Stimulated activated naive B cell treated with anti-CD40 and anti-IgM and Interleukin-4, amounts not matched to agents 10 μg/mL and 1 μg/mL and 100 μg/mL, for 72 hours (primary cell): ENCODE data around the gene RAB6B.

Source experiments
- ATAC-seq, 2 donors: fragments of 150-1000 bp; cut with Tn5 transposase; replicated peaks; 2 replicates each; pipeline ENCODE4 v1.10.0; 2021; ENCODE audit warnings: moderate library complexity in 1 of 2
- DNase-seq: peaks from one replicate; pipeline ENCODE4 v3.0.0; 2021
- H3K27ac Mint-ChIP-seq: one replicate; pipeline ENCODE4 v1.8.0; 2022; ENCODE audit warnings: mild to moderate bottlenecking, mixed read lengths
- H3K27me3 Mint-ChIP-seq, 2 donors: one replicate each; pipeline ENCODE4 v1.8.0; 2022; ENCODE audit warnings: mixed read lengths in 2 of 2
- H3K36me3 Mint-ChIP-seq, 2 donors: one replicate each; pipeline ENCODE4 v1.8.0; 2022; ENCODE audit warnings: mixed read lengths in 2 of 2, mild to moderate bottlenecking in 1 of 2
- H3K4me1 Mint-ChIP-seq, 2 donors: one replicate each; pipeline ENCODE4 v1.8.0; 2022; ENCODE audit warnings: mixed read lengths in 2 of 2, mild to moderate bottlenecking in 1 of 2
- H3K4me3 Mint-ChIP-seq, 2 donors: one replicate each; pipeline ENCODE4 v1.8.0; 2022; ENCODE audit warnings: mild to moderate bottlenecking in 2 of 2, mixed read lengths in 2 of 2, moderate library complexity in 1 of 2
- H3K9me3 Mint-ChIP-seq, 2 donors: one replicate each; pipeline ENCODE4 v1.8.0; 2022; ENCODE audit warnings: mixed read lengths in 2 of 2, mild to moderate bottlenecking in 1 of 2

The RAB6B gene

GRCh38 chr3:133893683-133894352 is 1.9 kb downstream of the RAB6B start:
- Mint-ChIP-seq H3K36me3 (peaks cover 0 to 1% of the 10 kb centered on the region in 2 donors), H3K4me1 (peaks cover 2 to 11% of the 10 kb centered on the region in 2 donors), H3K9me3 (no peaks in the 10 kb centered on the region), H3K27ac (no peak overlapping the region), H3K4me3 (no peak overlapping the region), H3K27me3 (peaks cover 59 to 79% of the 10 kb centered on the region in 2 donors)
- DNase-seq = no peak
- no peak for ATAC-seq

DNA sequence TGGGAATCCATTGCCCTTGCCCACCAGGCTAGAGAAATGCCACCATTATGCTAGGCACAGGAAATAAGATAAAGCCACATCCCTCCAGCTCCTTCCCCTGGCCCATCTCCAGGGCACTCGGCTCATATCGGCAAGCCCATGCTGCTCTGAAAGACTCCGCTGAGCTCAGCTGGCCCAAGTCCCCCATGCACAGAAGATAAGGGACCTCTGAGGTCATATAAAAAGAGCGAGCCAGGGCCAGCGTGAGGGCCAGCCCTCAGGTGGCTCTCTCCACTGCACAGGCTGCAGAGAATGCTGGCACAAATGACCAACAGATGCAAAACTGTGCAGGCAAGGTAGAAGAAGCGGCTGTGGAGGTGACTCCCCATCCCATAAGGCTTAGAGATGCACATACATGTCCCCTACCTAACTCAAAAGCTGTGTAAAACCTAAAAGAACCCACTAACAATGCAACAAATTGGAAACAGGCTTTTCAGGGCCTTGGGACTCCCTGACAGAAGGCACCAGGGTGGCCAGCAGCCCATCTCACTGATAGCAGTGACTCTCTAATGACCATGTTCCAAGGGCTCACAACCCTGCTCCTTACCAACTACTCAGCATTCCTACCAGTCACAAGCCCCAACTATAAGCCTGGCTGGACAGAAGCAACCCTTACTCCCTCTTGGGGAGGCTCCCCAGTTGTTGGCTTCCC is 3.0 kb downstream of the RAB6B start:
- DNase-seq (no peak), ATAC-seq (no peak)
- H3K27me3 Mint-ChIP-seq = peaks cover 55 to 72% of the 10 kb centered on the region in 2 donors
- no peak overlapping the region for H3K27ac Mint-ChIP-seq
- H3K4me3 Mint-ChIP-seq = no peak overlapping the region
- H3K9me3 Mint-ChIP-seq = no peaks in the 10 kb centered on the region
- peaks cover 0 to 1% of the 10 kb centered on the region in 2 donors for H3K36me3 Mint-ChIP-seq
- H3K4me1 Mint-ChIP-seq = peaks cover 7 to 11% of the 10 kb centered on the region in 2 donors

GRCh38 chr3:133891662-133892378 is 3.9 kb downstream of the RAB6B start:
- Mint-ChIP-seq H3K27ac (no peak overlapping the region), H3K4me3 (no peak overlapping the region), H3K36me3 (peaks cover 0 to 1% of the 10 kb centered on the region in 2 donors), H3K27me3 (peaks cover 46 to 63% of the 10 kb centered on the region in 2 donors), H3K9me3 (no peaks in the 10 kb centered on the region), H3K4me1 (peaks cover 7 to 11% of the 10 kb centered on the region in 2 donors)
- ATAC-seq (no peak), DNase-seq (no peak)

DNA sequence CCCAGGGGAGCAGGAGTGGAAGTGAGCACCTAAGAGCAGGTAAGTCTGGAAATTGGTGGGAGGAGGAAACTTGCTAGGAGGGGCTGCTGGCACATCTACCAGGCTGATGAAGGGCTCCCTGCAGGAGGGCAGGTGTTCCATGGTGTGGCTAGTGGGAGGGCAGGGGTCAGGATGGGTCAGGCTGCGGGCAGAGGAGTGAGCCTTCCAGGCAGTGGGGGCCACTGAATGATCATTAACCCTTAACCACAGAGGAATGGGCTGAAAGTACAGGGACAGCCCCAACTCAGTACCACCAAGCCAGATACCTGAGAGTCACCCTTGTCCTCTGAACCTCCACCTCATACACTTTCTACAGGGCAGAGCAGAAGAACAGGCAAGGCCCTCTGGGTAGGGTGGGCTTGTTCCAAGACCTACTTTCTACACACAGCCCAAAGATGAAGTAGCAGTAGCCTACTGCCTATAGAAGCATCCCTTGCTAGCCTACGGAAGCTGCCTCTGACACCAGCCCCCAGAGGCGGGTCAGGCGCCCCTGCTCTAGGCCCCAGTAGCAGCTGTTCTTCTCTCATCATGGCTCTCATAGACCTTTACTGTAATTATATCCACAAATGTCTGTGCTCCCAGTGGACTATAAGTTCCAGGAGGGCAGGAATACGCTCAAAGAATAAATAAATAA is 4.6 kb downstream of the RAB6B start:
- Mint-ChIP-seq H3K27ac (no peak overlapping the region), H3K9me3 (no peaks in the 10 kb centered on the region), H3K27me3 (peaks cover 42 to 56% of the 10 kb centered on the region in 2 donors), H3K36me3 (peaks cover 0 to 1% of the 10 kb centered on the region in 2 donors), H3K4me1 (peaks cover 7 to 10% of the 10 kb centered on the region in 2 donors), H3K4me3 (no peak overlapping the region)
- ATAC-seq = no peak
- DNase-seq = no peak

- DNase-seq = no peak
- Mint-ChIP-seq H3K27me3 (peaks cover 40 to 50% of the 10 kb centered on the region in 2 donors), H3K4me1 (peaks cover 0 to 5% of the 10 kb centered on the region in 2 donors), H3K36me3 (no peaks in the 10 kb centered on the region), H3K27ac (no peak overlapping the region), H3K4me3 (no peak overlapping the region), H3K9me3 (no peaks in the 10 kb centered on the region)
- no peak for ATAC-seq
These were observed 5.6 kb downstream of the RAB6B start for GRCh38 chr3:133890037-133890436.

DNA sequence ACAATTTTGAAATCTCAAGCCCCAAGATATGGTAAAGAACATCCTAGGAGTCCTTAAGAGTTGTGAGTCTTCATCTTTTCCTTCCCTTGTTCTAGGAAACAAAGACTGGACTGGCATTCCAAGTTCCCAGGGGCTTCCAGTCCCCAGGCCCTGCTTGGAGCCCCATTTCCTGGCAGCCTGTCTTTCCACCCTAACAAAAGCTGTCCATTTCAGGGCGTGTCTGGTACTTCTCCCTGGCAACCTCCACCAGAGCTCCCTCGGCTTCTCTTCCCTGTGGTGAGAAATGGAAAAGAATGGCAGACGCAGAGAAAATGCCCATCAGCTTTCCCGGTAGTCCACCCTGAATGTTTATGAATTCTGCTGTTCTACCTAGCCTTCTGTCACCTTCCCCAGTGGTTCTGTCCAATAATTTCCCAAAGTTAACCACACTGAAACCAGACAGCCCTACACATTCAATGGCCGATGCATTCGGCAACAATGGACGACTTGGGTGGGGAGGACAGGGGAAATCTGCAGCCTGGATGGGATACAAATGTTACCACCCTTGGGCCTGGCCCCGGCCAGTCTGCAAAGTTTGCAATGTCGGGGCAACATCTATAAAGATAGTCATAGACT is 6.8 kb downstream of the RAB6B start:
- H3K27ac Mint-ChIP-seq = no peak overlapping the region
- no peak overlapping the region for H3K4me3 Mint-ChIP-seq
- H3K4me1 Mint-ChIP-seq = peaks cover 0 to 5% of the 10 kb centered on the region in 2 donors
- no peaks in the 10 kb centered on the region for H3K9me3 Mint-ChIP-seq
- ATAC-seq = no peak
- H3K27me3 Mint-ChIP-seq = peaks cover 49% of the 10 kb centered on the region in 2 donors
- DNase-seq = no peak
- H3K36me3 Mint-ChIP-seq = no peaks in the 10 kb centered on the region

DNA sequence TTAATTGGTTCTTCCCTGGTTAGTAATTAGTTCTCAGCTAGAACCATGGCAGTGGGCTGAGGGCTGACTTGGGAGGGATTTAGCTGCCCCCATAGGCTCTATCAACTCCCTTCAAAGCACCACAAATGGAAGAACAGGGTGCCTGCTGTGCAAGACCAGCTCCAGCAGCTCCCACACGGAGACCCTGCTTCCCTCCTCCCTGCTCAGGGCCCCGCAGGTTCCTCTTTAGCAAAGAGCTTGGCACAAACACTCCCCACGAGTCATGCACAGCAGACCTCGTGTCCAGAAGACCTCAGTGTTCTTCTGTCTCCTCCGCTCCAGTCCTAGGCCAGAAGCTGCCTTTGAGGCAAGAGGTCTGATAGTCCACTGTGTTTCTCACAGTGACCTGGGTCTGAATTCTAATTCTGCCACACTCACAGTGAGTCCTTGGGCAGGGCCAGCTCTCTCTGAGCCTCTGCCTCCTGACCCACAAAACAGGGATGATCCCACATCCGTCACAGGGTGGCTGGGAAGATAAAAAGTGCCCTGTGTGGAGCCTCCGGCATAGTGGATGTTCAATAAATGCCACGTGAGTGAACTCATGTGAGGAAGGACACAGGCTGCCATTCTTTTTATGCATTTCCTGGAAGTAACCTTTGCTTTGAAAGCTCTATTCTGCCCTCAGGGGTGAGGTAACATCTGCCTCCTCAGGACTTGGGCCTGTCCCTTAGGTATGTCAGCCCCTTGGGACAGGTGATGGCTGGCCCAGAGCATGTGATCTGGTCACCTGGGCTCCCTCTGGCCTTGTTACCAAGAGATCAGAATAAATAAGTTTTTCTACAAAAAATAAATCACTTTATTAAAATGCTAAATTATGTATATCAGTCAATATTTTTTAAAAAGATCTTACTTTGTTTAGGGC is 7.6 kb downstream of the RAB6B start:
- no peak overlapping the region for H3K4me3 Mint-ChIP-seq
- DNase-seq = no peak
- H3K4me1 Mint-ChIP-seq = peaks cover 0 to 5% of the 10 kb centered on the region in 2 donors
- H3K27ac Mint-ChIP-seq = no peak overlapping the region
- peaks cover 41 to 46% of the 10 kb centered on the region in 2 donors for H3K27me3 Mint-ChIP-seq
- H3K9me3 Mint-ChIP-seq = no peaks in the 10 kb centered on the region
- ATAC-seq = peak; percentile 54 to 82
- no peaks in the 10 kb centered on the region for H3K36me3 Mint-ChIP-seq

DNA sequence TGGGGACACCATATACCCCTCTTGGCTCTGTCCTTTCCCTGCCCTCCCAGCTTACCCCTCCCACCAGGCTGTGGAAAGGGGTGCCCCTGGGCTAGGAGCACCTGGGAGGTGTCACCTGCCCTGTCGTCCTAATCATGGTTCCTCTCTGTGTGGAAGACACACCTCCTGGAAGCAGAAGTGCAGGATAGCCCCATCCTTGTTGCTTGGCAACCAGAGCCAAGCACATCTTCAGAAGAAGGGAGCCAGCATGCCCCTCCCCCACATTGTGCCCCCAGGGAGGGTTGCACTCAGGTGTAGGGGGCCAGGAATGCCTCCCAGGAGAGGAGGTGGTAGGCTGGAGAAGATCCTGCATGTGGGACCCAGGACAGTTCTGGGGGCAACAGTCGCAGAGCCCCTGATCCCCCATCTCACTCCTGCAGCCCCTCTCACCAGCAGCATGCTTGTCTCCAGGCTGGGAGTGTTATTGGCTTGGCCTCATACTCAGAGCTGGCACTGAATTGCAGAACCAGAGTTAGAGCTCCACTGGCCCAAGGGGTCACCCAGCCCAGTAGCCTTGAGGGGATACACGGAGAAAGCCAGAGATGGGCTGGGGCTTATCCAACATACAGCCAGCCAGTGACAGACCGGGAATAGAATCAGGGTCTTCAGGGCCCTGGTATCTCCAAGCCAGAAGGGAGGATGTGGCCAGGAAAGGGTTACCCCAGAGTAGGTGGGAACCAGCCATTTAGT is 8.4 kb downstream of the RAB6B start:
- Mint-ChIP-seq H3K4me1 (peaks cover 0 to 5% of the 10 kb centered on the region in 2 donors), H3K36me3 (no peaks in the 10 kb centered on the region)

GRCh38 chr3:133886031-133886722 is 9.5 kb downstream of the RAB6B start:
- Mint-ChIP-seq H3K4me1 (peaks cover 0 to 6% of the 10 kb centered on the region in 2 donors), H3K4me3 (no peak overlapping the region), H3K27me3 (peaks cover 22 to 33% of the 10 kb centered on the region in 2 donors), H3K36me3 (no peaks in the 10 kb centered on the region), H3K9me3 (peaks cover 2 to 3% of the 10 kb centered on the region in 2 donors), H3K27ac (no peak overlapping the region)
- ATAC-seq = no peak
- DNase-seq = no peak

More for the DNA sequence above, 8.4 kb downstream of the RAB6B start:
- H3K4me3 Mint-ChIP-seq = no peak overlapping the region
- H3K27ac Mint-ChIP-seq = no peak overlapping the region
- ATAC-seq (no peak), DNase-seq (no peak)
- no peaks in the 10 kb centered on the region for H3K9me3 Mint-ChIP-seq
- H3K27me3 Mint-ChIP-seq = peaks cover 33 to 38% of the 10 kb centered on the region in 2 donors

DNA sequence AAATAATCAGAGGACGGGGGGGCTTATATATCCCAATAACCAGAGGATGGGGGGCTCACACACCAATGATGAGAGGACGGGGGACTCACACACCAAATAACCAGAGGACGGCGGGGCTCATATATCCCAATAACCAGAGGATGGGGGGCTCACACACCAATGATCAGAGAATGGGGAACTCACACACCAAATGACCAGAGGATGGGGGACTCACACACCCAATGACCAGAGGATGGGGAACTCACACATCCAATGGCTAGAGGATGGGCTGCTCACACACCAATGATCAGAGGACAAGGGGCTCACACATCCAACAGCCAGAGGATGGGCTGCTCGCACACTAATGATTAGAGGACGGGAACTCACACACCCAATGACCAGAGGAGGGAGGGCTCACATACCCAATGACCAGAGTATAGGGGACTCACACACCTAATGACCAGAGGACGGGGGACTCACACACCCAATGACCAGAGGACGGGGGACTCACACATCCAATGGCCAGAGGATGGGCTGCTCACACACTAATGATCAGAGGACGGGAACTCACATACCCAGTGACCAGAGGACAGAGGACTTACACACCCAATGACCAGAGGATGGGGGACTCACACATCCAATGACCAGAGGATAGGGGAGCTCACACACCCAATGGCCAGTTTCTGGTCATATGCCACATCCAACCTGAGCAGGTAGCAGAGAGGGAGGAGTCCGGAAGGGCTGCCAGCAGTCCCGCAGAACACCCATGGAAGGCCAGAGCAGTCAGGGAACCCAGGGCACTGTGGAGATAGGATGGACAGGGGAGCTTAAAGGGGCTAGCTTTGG is 10.6 kb downstream of the RAB6B start:
- peaks cover 15 to 30% of the 10 kb centered on the region in 2 donors for H3K27me3 Mint-ChIP-seq
- DNase-seq = no peak
- H3K27ac Mint-ChIP-seq = no peak overlapping the region
- peaks cover 2 to 5% of the 10 kb centered on the region in 2 donors for H3K9me3 Mint-ChIP-seq
- H3K4me3 Mint-ChIP-seq = no peak overlapping the region
- H3K36me3 Mint-ChIP-seq = no peaks in the 10 kb centered on the region
- peaks cover 0 to 6% of the 10 kb centered on the region in 2 donors for H3K4me1 Mint-ChIP-seq
- ATAC-seq = no peak

GRCh38 chr3:133884054-133884886 is 11.4 kb downstream of the RAB6B start:
- no peak for DNase-seq
- no peaks in the 10 kb centered on the region for H3K36me3 Mint-ChIP-seq
- no peak for ATAC-seq
- no peak overlapping the region for H3K27ac Mint-ChIP-seq
- peaks cover 0 to 6% of the 10 kb centered on the region in 2 donors for H3K4me1 Mint-ChIP-seq
- peaks cover 2 to 7% of the 10 kb centered on the region in 2 donors for H3K9me3 Mint-ChIP-seq
- H3K27me3 Mint-ChIP-seq = peaks cover 15 to 35% of the 10 kb centered on the region in 2 donors
- H3K4me3 Mint-ChIP-seq = no peak overlapping the region
